ENCODE results near the gene GPX3. TPM values are rescaled to one million over a fixed set of nuclear protein-coding genes. Genes with fewer than 3 reads are reported as not detected.

Gene GPX3
- total and polyA plus RNA-seq, 2 of the 13 experiments (the other 11 are each of a cell fraction or from before 2014, with no cell fraction given) = 33.8 to 1,892 TPM

DNA sequence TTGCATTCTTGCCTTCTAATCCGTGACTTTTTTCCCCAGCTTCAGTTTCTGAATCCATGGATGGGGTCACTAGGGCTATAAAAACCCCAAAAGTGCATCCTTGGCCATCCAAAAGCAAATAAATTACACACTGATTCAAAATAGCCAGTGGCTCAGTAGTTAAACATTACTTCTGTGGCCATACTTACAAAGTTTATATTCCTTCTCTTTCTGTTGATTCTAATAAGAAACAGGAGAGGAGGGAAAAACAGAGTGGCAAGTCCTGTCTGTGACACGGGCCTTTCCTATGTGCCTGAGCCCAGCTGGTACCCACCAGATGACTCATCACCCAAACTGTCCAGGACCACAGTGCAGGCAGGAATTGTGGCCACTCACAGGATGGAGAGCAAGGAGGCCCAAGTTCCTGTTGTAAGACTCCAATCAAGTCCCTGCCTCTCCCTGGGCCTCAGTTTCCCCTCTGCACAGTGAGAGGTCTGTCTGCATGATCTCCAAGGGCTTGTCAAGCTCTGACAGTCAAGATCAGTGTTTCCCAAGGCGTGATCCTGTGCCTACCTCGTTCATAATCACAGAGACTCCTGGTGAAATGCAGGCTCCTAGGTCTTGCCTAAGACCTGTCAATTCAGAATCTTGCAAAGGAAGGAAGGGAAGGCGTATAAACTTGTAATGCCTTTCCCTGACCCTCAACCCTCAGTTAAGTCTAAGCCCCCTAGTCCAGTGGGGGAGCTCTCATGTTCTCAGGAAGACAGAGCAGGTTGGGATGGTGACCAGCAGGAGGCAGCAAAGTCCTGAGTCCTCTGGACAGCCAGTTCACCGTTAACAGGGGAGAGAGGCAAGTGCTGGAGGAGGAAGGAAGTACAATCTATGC is 30.9 kb downstream of the GPX3 start (continued):
- no peak for TF ChIP-seq GRHL1 (CRISPR knock-in tag; conservative IDR thresholded peaks at IDR 0.05)
- peak; percentile 59; the same call in 1 of the 2 replicates for TF ChIP-seq ERF (CRISPR knock-in tag; IDR thresholded peaks at IDR 0.05)
- TF ChIP-seq AKAP8 (CRISPR knock-in tag; IDR thresholded peaks at IDR 0.05) = no peak
- TF ChIP-seq ZNF546 (CRISPR knock-in tag; conservative IDR thresholded peaks at IDR 0.05) = no peak
- no peak for TF ChIP-seq CHCHD3 (CRISPR knock-in tag; IDR thresholded peaks at IDR 0.05)
- no peak for TF ChIP-seq ATM (IDR thresholded peaks at IDR 0.05; ENCODE audit: borderline replicate concordance)
- no peak for TF ChIP-seq HOXA9 (CRISPR knock-in tag; IDR thresholded peaks at IDR 0.05; ENCODE audit: borderline replicate concordance)
- peak; percentile 94 for TF ChIP-seq SMC3 (IDR thresholded peaks at IDR 0.05; ENCODE audit: low read length)
- no peak for TF ChIP-seq HHEX (CRISPR knock-in tag; IDR thresholded peaks at IDR 0.05)
- TF ChIP-seq, protein P1, sequence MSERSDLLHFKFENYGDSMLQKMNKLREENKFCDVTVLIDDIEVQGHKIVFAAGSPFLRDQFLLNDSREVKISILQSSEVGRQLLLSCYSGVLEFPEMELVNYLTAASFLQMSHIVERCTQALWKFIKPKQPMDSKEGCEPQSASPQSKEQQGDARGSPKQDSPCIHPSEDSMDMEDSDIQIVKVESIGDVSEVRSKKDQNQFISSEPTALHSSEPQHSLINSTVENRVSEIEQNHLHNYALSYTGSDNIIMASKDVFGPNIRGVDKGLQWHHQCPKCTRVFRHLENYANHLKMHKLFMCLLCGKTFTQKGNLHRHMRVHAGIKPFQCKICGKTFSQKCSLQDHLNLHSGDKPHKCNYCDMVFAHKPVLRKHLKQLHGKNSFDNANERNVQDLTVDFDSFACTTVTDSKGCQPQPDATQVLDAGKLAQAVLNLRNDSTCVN (CRISPR knock-in tag; IDR thresholded peaks at IDR 0.05; ENCODE audit: borderline replicate concordance) = no peak
- 0 out of 2 replicates have a peak, but pooled peaks have one; percentile 27 for TF ChIP-seq ZNF335 (CRISPR knock-in tag; IDR thresholded peaks at IDR 0.05)
- TF ChIP-seq ZNF17 (CRISPR knock-in tag; IDR thresholded peaks at IDR 0.05) = no peak
- TF ChIP-seq KAT8 (CRISPR knock-in tag; IDR thresholded peaks at IDR 0.05) = no peak
- peak; percentile 43; the same call in 1 of the 2 replicates for TF ChIP-seq TARDBP (CRISPR knock-in tag; IDR thresholded peaks at IDR 0.05)
- no peak for TF ChIP-seq TFDP1 (CRISPR knock-in tag; IDR thresholded peaks at IDR 0.05; ENCODE audit: borderline replicate concordance)
- TF ChIP-seq ZNF24 (IDR thresholded peaks at IDR 0.05) = no peak
- 0 out of 2 replicates have a peak, but pooled peaks have one; percentile 27 for TF ChIP-seq ATF2 (CRISPR knock-in tag; IDR thresholded peaks at IDR 0.05)
- TF ChIP-seq MED13 (CRISPR knock-in tag; IDR thresholded peaks at IDR 0.05) = no peak
- TF ChIP-seq CHD2 (IDR thresholded peaks at IDR 0.05; ENCODE audit: low read depth, low read length) = no peak
- 0 out of 2 replicates have a peak, but pooled peaks have one; percentile 43 for TF ChIP-seq ELF3 (CRISPR knock-in tag; IDR thresholded peaks at IDR 0.05)
- TF ChIP-seq ZNF891 (CRISPR knock-in tag; IDR thresholded peaks at IDR 0.05) = no peak
- TF ChIP-seq SIN3A (IDR thresholded peaks at IDR 0.05; ENCODE audit: borderline replicate concordance, low read depth, low read length) = no peak
- no peak for TF ChIP-seq ZNF468 (CRISPR knock-in tag; IDR thresholded peaks at IDR 0.05)
- no peak for TF ChIP-seq ZNF451 (CRISPR knock-in tag; IDR thresholded peaks at IDR 0.05)
- no peak for TF ChIP-seq ZNF34 (CRISPR knock-in tag; IDR thresholded peaks at IDR 0.05; ENCODE audit: borderline replicate concordance)
